ENCODE measurements around the gene BLID. TPM values are rescaled to one million over a fixed set of nuclear protein-coding genes. Genes with fewer than 3 reads are reported as not detected.
A peak's percentile ranks its signal among the peaks of the same experiment; 100 is the strongest.

BLID gene
- total and polyA plus RNA-seq, 12 donors = 0.70 TPM; not detected in 11

- Histone ChIP-seq H3K27ac (peak overlapping the region; percentile 77 to 96 (median 90)), H3K4me3 (peak overlapping the region; percentile 43 to 68 (median 56)), H3K4me1 (peaks cover 0 to 19% (median 15%) of the 10 kb centered on the region in 9 donors), H3K36me3 (no peaks in the 10 kb centered on the region), H3K9me3 (no peaks in the 10 kb centered on the region), H3K27me3 (peaks cover 0 to 58% (median 25%) of the 10 kb centered on the region in 7 donors)
- DNase-seq (peak; percentile 50 to 58), ATAC-seq (peak; percentile 40 to 78 (median 71))
- intact Hi-C loops (cut with DNase I) = loop anchor here in 9 of 10 donors (2.0 to 10.0 kb wide), 9 partner anchors 75 to 445 kb away; no protein-coding TSS in a partner anchor
- no peak for TF ChIP-seq CTCF (IDR thresholded peaks at IDR 0.05)
- WGBS, 2 donors = 3 to 5% methylated on average over 27 of the region's 27 CpGs
These were observed 15.8 kb downstream of the BLID start for GRCh38 chr11:122100037-122100755.

GRCh38 chr11:122099374-122100036 is 16.5 kb downstream of the BLID start:
- no peak for TF ChIP-seq CTCF (IDR thresholded peaks at IDR 0.05)
- 18 to 24% methylated on average over 13 of the region's 13 CpGs for WGBS, 2 donors
- ATAC-seq = peak in 4 of 8 donors; percentile 27 to 46 (median 31)

GRCh38 chr11:122098261-122098980 is 17.6 kb downstream of the BLID start:
- peaks cover 0 to 34% (median 14%) of the 10 kb centered on the region in 9 donors for H3K4me1 ChIP-seq
- 36 to 47% methylated on average over 7 of the region's 7 CpGs for WGBS, 2 donors
- peaks cover 0 to 58% (median 25%) of the 10 kb centered on the region in 7 donors for H3K27me3 ChIP-seq
- no peaks in the 10 kb centered on the region for H3K36me3 ChIP-seq
- intact Hi-C loops (cut with DNase I) = loop anchor here in 1 of 10 donors (10.0 kb wide), 1 partner anchor 74 kb away; no protein-coding TSS in a partner anchor
- H3K4me3 ChIP-seq = peak overlapping the region in 9 of 10 donors; percentile 48 to 68 (median 59)
- no peaks in the 10 kb centered on the region for H3K9me3 ChIP-seq
- H3K27ac ChIP-seq = peak overlapping the region in 7 of 10 donors; percentile 86 to 96 (median 91)
- no peak for TF ChIP-seq CTCF (IDR thresholded peaks at IDR 0.05)
- DNase-seq (no peak), ATAC-seq (no peak)

More at GRCh38 chr11:122099374-122100036, 16.5 kb downstream of the BLID start:
- no peak for DNase-seq
- peak overlapping the region; percentile 43 to 68 (median 56) for H3K4me3 ChIP-seq
- peaks cover 0 to 58% (median 25%) of the 10 kb centered on the region in 7 donors for H3K27me3 ChIP-seq
- peak overlapping the region; percentile 77 to 96 (median 90) for H3K27ac ChIP-seq
- H3K4me1 ChIP-seq = peaks cover 0 to 23% (median 12%) of the 10 kb centered on the region in 9 donors
- H3K9me3 ChIP-seq = no peaks in the 10 kb centered on the region
- intact Hi-C loops (cut with DNase I) = loop anchor here in 9 of 10 donors (2.0 to 10.0 kb wide), 9 partner anchors 75 to 445 kb away; no protein-coding TSS in a partner anchor
- H3K36me3 ChIP-seq = no peaks in the 10 kb centered on the region
